ENCODE data around the gene FAM241A. TPM values are rescaled to one million over a fixed set of nuclear protein-coding genes. Genes with fewer than 3 reads are reported as not detected.

Gene FAM241A
- total and polyA plus RNA-seq, 2 of the 13 experiments (the other 11 are each of a cell fraction or from before 2014, with no cell fraction given) = 0.61 to 0.69 TPM

GRCh38 chr4:112145790-112146501, 692 bp downstream of the FAM241A start (continued):
- TF ChIP-seq ETS1 (CRISPR knock-in tag; IDR thresholded peaks at IDR 0.05) = no peak
- no peak for TF ChIP-seq ZFP36 (IDR thresholded peaks at IDR 0.05; ENCODE audit: borderline replicate concordance, low read depth, low read length, partially characterized antibody)
- TF ChIP-seq PHF8 (CRISPR knock-in tag; IDR thresholded peaks at IDR 0.05) = peak; percentile 52
- no peak; the same call in 1 of the 2 replicates for TF ChIP-seq ZNF143 (CRISPR knock-in tag; IDR thresholded peaks at IDR 0.05)
- TF ChIP-seq ZNF761 (CRISPR knock-in tag; conservative IDR thresholded peaks at IDR 0.05) = no peak
- TF ChIP-seq ZBTB25 (CRISPR knock-in tag; IDR thresholded peaks at IDR 0.05) = no peak
- TF ChIP-seq PPARG (CRISPR knock-in tag; conservative IDR thresholded peaks at IDR 0.05) = no peak
- TF ChIP-seq ZBTB7A (CRISPR knock-in tag; IDR thresholded peaks at IDR 0.05) = no peak
- TF ChIP-seq ZNF44 (CRISPR knock-in tag; IDR thresholded peaks at IDR 0.05) = no peak
- TF ChIP-seq ASH2L (IDR thresholded peaks at IDR 0.05; ENCODE audit: insufficient read length, low read depth, low read length) = peak; percentile 57
- no peak for TF ChIP-seq NCOA1 (CRISPR knock-in tag; IDR thresholded peaks at IDR 0.05)
- no peak for TF ChIP-seq NFYB (CRISPR knock-in tag; IDR thresholded peaks at IDR 0.05)
- no peak for TF ChIP-seq WIZ (CRISPR knock-in tag; IDR thresholded peaks at IDR 0.05)
- TF ChIP-seq DDIT3 (CRISPR knock-in tag; IDR thresholded peaks at IDR 0.05) = no peak
- 0 out of 2 replicates have a peak, but pooled peaks have one; percentile 22 for TF ChIP-seq ZNF556 (CRISPR knock-in tag; IDR thresholded peaks at IDR 0.05; ENCODE audit: borderline replicate concordance)
- TF ChIP-seq SKIL (CRISPR knock-in tag; IDR thresholded peaks at IDR 0.05; ENCODE audit: borderline replicate concordance) = no peak
- no peak for TF ChIP-seq CCDC6 (CRISPR knock-in tag; IDR thresholded peaks at IDR 0.05)
- no peak for TF ChIP-seq TFE3 (CRISPR knock-in tag; IDR thresholded peaks at IDR 0.05)
- peak; percentile 21; the same call in 1 of the 2 replicates for TF ChIP-seq FOXJ3 (CRISPR knock-in tag; IDR thresholded peaks at IDR 0.05; ENCODE audit: borderline replicate concordance)
- TF ChIP-seq PCBP2 (optimal IDR thresholded peaks at IDR 0.05; ENCODE audit: low read depth, low read length, poor library complexity, severe bottlenecking) = no peak
- TF ChIP-seq ZNF205 (CRISPR knock-in tag; IDR thresholded peaks at IDR 0.05) = no peak
- no peak for TF ChIP-seq ZNF446 (CRISPR knock-in tag; IDR thresholded peaks at IDR 0.05)
- TF ChIP-seq ZNF784 (CRISPR knock-in tag; IDR thresholded peaks at IDR 0.05; ENCODE audit: borderline replicate concordance) = no peak
- no peak for TF ChIP-seq ZNF747 (CRISPR knock-in tag; IDR thresholded peaks at IDR 0.05; ENCODE audit: borderline replicate concordance)

All from HepG2 (cell line).